ENCODE measurements around the gene AIFM1. TPM values are rescaled to one million over a fixed set of nuclear protein-coding genes. Genes with fewer than 3 reads are reported as not detected.

AIFM1 gene
- total RNA-seq, 1 donor from 2014 or later: 27.7 TPM

GRCh38 chrX:130100180-130100579, 65.5 kb downstream of the AIFM1 start:
- H3K4me3 Mint-ChIP-seq (ENCODE audit: unreplicated experiment): no peak overlapping the region
- peaks cover 7% of the 10 kb centered on the region for H3K9me3 Mint-ChIP-seq (ENCODE audit: unreplicated experiment)
- no peak for DNase-seq (ENCODE audit: extremely low spot score, unreplicated experiment)
- H3K4me1 Mint-ChIP-seq (ENCODE audit: unreplicated experiment): peaks cover 36% of the 10 kb centered on the region
- H3K27me3 Mint-ChIP-seq (ENCODE audit: unreplicated experiment): no peaks in the 10 kb centered on the region
- peak overlapping the region; percentile 58 for H3K27ac Mint-ChIP-seq (ENCODE audit: unreplicated experiment)
- no peaks in the 10 kb centered on the region for H3K36me3 Mint-ChIP-seq (ENCODE audit: unreplicated experiment)
- TF ChIP-seq CTCF (IDR thresholded peaks at IDR 0.05): no peak

GRCh38 chrX:130098210-130098552, 67.5 kb downstream of the AIFM1 start:
- H3K27ac Mint-ChIP-seq (ENCODE audit: unreplicated experiment): peak overlapping the region; percentile 39
- TF ChIP-seq CTCF (IDR thresholded peaks at IDR 0.05): no peak
- peaks cover 7% of the 10 kb centered on the region for H3K9me3 Mint-ChIP-seq (ENCODE audit: unreplicated experiment)

GRCh38 chrX:130097507-130098209, 68.0 kb downstream of the AIFM1 start:
- peaks cover 7% of the 10 kb centered on the region for H3K9me3 Mint-ChIP-seq (ENCODE audit: unreplicated experiment)
- H3K4me1 Mint-ChIP-seq (ENCODE audit: unreplicated experiment): peaks cover 23% of the 10 kb centered on the region
- no peak for DNase-seq (ENCODE audit: extremely low spot score, unreplicated experiment)
- H3K27me3 Mint-ChIP-seq (ENCODE audit: unreplicated experiment): no peaks in the 10 kb centered on the region
- H3K27ac Mint-ChIP-seq (ENCODE audit: unreplicated experiment): no peak overlapping the region
- H3K4me3 Mint-ChIP-seq (ENCODE audit: unreplicated experiment): no peak overlapping the region
- no peak for TF ChIP-seq CTCF (IDR thresholded peaks at IDR 0.05)
- H3K36me3 Mint-ChIP-seq (ENCODE audit: unreplicated experiment): no peaks in the 10 kb centered on the region

More at GRCh38 chrX:130098210-130098552, 67.5 kb downstream of the AIFM1 start:
- Mint-ChIP-seq H3K27me3 (ENCODE audit: unreplicated experiment) (no peaks in the 10 kb centered on the region), H3K4me1 (ENCODE audit: unreplicated experiment) (peaks cover 26% of the 10 kb centered on the region), H3K36me3 (ENCODE audit: unreplicated experiment) (no peaks in the 10 kb centered on the region), H3K4me3 (ENCODE audit: unreplicated experiment) (no peak overlapping the region)
- DNase-seq (ENCODE audit: extremely low spot score, unreplicated experiment): no peak

- H3K4me1 Mint-ChIP-seq (ENCODE audit: unreplicated experiment): peaks cover 22% of the 10 kb centered on the region
- no peak for TF ChIP-seq CTCF (IDR thresholded peaks at IDR 0.05)
Measured at GRCh38 chrX:130095249-130096030, 70.2 kb downstream of the AIFM1 start.

GRCh38 chrX:130094696-130095095, 70.9 kb downstream of the AIFM1 start:
- H3K4me3 Mint-ChIP-seq (ENCODE audit: unreplicated experiment): no peak overlapping the region
- no peaks in the 10 kb centered on the region for H3K36me3 Mint-ChIP-seq (ENCODE audit: unreplicated experiment)
- H3K4me1 Mint-ChIP-seq (ENCODE audit: unreplicated experiment): peaks cover 20% of the 10 kb centered on the region
- no peaks in the 10 kb centered on the region for H3K9me3 Mint-ChIP-seq (ENCODE audit: unreplicated experiment)
- no peak for TF ChIP-seq CTCF (IDR thresholded peaks at IDR 0.05)
- DNase-seq (ENCODE audit: extremely low spot score, unreplicated experiment): no peak
- no peak overlapping the region for H3K27ac Mint-ChIP-seq (ENCODE audit: unreplicated experiment)
- H3K27me3 Mint-ChIP-seq (ENCODE audit: unreplicated experiment): no peaks in the 10 kb centered on the region

More at GRCh38 chrX:130095249-130096030, 70.2 kb downstream of the AIFM1 start:
- Mint-ChIP-seq H3K9me3 (ENCODE audit: unreplicated experiment) (peaks cover under 1% of the 10 kb centered on the region), H3K27me3 (ENCODE audit: unreplicated experiment) (no peaks in the 10 kb centered on the region), H3K27ac (ENCODE audit: unreplicated experiment) (no peak overlapping the region), H3K4me3 (ENCODE audit: unreplicated experiment) (no peak overlapping the region), H3K36me3 (ENCODE audit: unreplicated experiment) (no peaks in the 10 kb centered on the region)
- no peak for DNase-seq (ENCODE audit: extremely low spot score, unreplicated experiment)

All from osteocyte (in vitro differentiated cells).